GM20431 (cell line): ENCODE measurements around the gene ZNF362.

Source experiments
- in situ Hi-C: fragments of 300-500 bp; cut with MseI, MboI; formaldehyde crosslinking; loops from one replicate; pipeline ENCODE4 v1.15.0; 2020; ENCODE audit warnings: low sequenced_read_pairs; ENCODE audit not compliant: unreplicated experiment

Gene ZNF362

DNA sequence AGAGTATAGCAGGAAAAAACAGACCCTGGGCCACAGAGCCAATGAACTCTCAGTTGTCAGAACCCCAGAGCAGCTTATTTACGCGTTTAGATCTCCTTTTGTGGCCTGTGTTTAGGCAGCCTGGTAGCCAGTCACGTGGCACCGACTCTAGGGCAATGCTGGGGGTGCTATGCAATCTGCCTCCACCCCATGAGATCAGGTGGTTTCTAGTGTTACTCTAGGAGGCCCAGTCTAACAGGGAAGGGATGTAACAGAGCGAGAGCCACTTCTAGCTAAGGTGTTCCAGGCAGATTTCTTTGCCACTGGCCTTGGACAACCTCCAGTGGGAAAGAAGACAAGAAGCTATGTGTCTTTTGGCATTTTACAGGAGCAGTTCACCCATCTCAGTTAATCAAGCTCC, 76.6 kb downstream of the ZNF362 start:
- in situ Hi-C loops: no loop called here

- in situ Hi-C loops: no loop called here
Measured at GRCh38 chr1:33334081-33334552, 77.8 kb downstream of the ZNF362 start.

DNA sequence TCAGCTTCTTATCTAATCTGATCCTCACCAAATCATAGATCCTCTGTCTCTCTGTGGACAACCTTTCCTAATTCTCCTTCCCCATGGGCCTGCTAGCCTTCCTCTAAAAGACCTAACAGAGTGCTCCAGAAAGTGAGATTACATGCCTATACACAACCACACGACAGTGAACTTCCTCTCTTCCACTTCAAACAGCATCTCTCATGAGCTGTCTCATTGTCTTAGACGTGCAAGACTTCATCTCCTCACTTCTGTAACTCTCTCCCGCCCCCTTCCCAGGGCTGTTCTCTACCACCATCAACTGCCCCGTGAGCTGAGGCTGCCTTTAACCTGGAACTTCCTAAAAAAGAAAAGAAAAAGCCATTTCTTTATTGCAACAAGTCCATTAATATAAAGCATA, 78.7 kb downstream of the ZNF362 start:
- in situ Hi-C loops: no loop called here

GRCh38 chr1:33336580-33336979, 80.3 kb downstream of the ZNF362 start:
- in situ Hi-C loops: no loop called here

- in situ Hi-C loops: no loop called here
Measured at GRCh38 chr1:33337441-33337840, 81.1 kb downstream of the ZNF362 start.

DNA sequence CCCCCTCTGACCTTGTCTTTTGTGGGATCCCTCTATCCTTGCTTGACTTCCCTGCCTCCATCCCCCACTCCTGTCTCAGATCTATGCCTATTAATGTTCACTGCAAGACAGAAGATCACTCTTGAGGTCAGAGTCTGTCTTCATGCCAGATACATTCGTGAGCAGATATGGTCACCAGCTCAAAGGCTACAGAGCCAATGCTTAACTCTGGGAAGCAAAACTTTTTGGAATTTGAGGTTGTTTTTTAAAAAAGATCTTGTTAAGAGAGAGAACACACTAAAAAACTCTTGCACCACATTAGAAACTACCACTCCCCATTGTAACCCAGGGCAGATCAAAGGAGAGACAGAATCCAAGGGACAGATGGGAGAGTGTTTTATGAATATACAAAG, 81.8 kb downstream of the ZNF362 start:
- in situ Hi-C loops: no loop called here

- in situ Hi-C loops: no loop called here
Measured at GRCh38 chr1:33338440-33339211, 82.3 kb downstream of the ZNF362 start.

DNA sequence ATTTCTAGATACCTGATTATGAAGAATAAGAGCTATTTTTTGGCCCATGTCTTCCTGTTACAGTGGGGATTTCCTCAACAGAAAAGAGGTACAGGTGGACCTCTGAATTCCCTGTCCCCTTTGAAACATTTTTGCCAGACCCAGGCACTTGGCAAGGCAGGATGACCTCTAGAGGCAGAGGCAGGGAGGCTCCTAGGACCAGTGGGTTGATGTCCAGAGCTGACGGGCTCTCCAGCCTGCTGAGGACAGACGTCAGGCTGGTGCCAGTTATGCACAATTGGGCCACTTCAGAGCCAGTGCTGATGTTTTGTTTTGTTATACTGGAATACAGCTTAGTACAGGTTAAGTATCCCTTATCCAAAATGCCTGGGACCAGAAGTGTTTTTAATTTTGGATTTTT, 83.1 kb downstream of the ZNF362 start:
- in situ Hi-C loops: no loop called here

DNA sequence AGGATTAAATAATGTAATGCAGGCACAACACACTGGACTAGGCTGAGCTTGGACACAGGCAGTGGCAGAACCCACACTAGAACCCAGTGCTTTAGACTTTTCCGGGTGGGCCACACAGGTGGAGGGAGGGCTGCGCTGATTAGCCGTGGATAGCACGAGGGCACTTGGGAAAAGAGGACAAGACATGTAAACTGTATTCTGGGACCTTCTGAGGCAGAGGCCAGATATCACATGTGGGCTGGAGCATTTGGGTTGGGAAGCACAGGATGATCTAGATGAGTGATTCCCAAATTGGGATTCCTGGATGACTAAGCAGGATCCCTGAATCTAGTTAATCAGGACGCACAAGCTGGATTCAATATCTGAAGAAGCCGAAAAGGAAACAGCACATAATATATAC, 84.9 kb downstream of the ZNF362 start:
- in situ Hi-C loops: no loop called here

DNA sequence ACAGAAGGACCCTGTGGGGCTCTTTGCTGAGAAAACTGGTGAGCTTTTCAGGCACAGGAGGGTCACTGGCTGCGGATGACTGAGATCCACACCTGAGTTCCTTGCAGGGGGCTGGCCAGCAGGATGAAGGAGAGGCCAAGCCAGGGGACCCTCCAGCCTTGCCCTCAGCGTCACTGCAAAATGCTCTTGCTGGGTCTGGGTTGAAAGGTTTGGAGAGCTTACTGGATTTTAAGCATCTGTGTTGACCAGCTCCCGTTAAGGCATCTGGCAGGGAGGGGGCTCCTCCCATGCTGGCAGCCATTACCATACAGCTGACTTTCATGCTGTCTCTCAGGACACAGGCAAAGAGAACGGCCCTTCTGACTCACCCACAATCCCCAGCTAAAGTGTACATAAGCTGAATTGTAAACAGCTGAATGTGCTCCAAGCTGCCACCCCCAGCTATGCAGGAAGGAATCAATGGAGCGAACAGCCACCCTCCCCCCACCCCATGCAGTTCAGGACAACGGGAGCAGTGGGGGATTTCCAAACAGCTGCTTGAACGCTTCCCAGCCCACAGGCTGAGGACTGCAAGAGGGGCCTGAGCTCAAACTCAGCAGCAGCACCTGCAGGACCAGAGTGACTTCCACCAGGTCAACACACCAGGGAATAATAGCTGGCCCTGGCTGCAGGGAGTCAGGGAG, 85.9 kb downstream of the ZNF362 start:
- in situ Hi-C loops: no loop called here

GRCh38 chr1:33343539-33343938, 87.2 kb downstream of the ZNF362 start:
- in situ Hi-C loops: no loop called here

- in situ Hi-C loops: no loop called here
Measured at GRCh38 chr1:33344896-33345560, 88.7 kb downstream of the ZNF362 start.

DNA sequence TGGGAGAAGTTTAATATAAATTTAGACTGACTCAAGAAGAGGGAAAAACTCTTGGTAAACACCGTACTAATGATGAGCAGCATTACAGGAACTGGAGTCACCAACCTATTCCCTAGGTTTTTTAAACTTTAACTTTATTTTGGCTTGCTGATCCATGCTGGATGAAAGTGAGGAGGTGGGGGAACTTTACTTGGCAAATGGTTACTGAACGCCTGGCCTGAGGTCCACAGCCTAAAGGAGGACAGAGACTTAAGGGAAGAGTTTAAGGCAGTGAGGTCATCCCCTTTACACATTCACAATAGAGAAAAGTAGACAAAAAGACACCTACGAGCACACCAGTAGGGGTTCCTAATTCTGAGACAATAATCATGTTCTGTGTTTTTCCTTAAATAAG, 90.2 kb downstream of the ZNF362 start:
- in situ Hi-C loops: no loop called here

DNA sequence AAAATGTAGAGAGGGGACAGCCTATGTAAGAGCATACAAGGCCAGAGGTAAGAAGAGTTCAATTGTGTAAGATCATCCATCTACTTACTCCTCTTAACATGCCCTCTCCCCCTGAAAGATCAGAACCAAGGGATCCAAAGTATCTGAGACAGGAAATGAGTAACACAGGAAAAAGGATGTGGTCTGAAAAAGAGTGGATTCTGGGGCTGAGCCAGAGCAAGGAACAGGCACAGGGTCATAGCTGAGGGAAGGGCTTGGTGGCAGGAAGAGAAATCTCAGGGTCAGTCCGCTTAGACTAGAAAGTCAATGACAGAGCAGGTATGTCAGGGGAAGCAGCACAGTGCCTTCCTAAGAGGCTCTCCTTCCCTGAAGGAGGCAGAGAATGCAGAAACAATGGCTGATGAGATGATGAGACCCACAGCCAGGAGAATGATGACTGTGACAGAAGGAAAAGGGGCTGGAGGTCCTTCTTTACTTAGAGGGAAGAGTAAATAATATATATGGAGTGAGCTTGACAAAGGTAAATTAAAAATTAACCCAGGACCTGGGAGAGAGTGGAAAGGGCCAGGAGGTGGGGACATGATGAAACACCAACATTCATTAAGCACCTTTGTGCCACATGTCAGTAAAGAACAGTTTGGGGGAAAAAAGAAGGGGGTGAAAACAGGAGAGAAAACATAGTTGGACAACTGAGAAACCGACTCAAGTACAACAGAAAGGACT, 90.8 kb downstream of the ZNF362 start:
- in situ Hi-C loops: no loop called here

GRCh38 chr1:33347650-33347992, 91.3 kb downstream of the ZNF362 start:
- in situ Hi-C loops: no loop called here

DNA sequence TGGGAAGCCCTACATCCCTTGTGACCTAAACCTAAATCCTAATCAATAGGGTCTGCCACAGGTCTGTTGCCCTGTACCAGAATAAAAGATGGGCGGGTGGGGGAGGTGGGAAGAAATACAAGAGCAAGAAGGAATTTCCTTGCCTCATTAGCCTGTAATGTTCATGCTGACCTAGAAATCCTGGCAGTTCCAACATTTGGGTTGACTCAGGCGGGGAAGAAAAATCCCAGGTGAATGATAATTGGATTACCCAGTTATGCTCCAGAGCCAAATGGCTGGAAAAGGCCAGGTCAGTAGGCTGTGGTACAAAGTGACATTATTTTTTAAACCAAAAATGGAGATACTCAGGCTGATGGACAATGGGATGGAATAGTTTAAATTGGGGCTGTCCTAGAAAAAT, 91.9 kb downstream of the ZNF362 start:
- in situ Hi-C loops: no loop called here

GRCh38 chr1:33348676-33349080, 92.4 kb downstream of the ZNF362 start:
- in situ Hi-C loops: no loop called here

GRCh38 chr1:33349081-33349759, 92.9 kb downstream of the ZNF362 start:
- in situ Hi-C loops: no loop called here

DNA sequence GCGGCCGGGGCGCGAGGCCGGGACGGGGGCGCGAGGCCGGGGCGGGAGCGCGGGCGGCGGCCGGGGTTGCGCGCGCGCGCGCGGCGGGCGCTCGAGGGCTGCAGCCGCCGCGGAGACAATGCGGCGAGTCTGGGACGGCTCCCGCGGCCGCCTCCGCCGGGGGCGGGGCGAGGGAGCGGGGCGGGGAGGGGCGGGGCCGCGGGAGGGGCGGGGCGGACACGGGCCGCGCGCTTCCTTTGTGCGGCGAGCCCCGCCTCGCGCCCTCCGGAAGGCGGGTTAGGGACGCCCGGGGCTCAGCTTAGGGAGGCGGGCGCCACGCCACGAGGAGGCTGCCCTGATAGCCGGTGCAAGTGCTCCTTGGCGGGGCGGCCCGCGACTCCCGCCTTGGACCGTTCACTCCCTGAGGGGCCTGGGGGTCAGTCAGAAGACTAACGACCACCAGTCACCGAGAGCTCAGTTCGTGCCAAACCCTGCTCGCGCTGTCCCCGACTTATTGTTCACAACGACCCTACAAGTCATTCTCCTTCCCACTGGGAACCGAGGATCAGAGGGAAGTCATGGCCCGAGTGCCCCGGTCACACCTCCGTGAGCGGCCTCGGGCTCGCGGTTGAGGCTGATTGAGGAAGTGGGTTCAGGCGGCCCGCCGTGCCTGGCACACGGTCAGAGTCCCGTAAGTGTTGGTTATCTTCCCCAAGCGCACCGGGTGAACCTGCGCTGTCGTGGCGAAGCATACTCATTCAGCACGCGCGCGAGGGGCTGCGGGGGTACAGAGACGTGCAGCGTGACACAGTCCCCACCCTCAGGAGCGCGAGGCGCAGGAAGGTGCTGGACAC, 93.7 kb downstream of the ZNF362 start:
- in situ Hi-C loops: no loop called here
